Bone marrow (tissue), 2 donors: Measurements from ENCODE around the gene FRS2.
"Not testable (repeated sequence)": the region's sequence is repeated elsewhere in the genome, so short reads cannot be mapped to it uniquely, and the experiment has no call there.

Experiments used
- DNase-seq, 2 donors: peaks; one replicate each; lab custom pipeline; 2025; lab: John Stamatoyannopoulos, UW

Gene FRS2

DNA sequence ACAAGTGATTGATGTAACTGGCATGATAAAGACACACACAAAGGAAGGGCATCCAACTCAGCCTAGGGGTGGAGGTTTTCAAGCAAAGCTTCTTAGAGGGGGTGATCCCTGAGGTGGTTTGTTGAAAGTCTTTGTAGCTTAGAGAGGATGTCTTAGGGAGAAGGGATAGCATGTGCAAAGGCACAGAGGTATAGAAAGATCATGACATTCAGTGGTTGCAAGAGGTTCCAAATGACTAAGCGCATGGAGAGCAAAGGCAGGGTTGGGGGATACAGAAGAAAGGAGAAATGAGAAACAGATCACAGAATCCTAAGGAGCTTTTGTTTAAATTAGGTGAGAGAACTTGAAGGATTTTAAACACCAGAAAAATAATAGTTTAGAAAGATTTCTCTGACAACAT is 109.9 kb downstream of the FRS2 start:
- no peak for DNase-seq

DNA sequence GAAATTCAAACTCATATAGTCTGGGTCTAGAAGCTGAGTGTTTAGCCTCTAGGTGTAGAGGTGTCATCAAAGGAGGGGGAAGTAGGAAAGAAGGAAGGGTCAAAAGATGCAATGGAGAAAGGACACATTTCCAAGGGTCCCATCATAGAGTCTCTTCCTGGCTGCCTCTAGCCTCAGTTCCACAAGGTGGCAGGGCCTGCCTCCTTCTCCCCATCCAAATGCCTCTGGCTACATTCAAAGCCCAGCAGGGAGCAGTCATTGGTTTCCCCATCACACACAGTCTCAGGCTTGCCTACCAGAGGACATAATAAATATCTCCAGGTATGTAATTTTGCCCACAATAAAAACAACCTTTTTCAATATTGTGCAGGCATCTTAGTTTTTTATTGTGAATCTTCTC is 113.0 kb downstream of the FRS2 start:
- DNase-seq: no peak

DNA sequence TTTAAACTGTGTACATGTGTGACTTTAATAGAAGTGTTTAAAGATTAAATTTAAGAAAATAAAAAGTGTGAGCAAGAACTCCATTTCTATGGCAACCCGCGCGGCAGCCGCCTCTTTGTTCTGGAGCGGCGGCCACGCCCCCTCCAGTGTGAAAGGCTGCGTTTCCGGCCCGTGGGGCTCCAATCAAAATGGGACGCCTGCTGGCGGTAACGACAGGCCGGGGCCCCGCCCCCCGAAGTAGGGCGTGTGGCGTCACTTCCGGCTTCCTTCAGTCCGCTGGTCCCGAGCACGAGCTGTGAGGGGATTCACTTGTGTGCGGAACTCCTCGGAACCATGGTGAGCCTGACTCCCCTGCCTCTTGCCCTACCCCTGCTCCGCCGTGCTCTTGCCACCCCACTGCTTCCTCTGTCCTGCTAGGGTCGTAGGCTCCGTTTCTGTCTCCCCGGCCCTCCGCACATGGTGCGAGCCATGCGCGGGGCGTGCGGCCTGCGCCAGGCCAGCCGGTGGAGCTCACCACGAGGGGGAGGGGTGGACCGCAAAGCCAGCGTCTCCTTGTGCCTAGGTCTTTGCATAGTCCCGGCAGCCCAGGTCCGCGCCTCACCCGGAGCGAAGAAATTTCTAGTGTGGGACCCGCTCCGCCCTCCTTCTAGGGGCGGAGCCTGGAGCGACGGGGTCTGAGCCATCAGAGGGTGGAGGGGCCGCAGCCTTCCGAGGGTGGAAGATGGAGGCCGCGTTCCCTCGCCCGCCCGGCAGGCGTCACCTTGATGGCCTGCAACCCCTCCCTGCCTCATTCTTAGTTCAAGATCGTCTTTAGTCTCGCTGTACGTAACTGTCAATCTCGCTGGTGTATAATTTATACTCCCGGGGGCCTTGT is 115.2 kb downstream of the FRS2 start, which contains the start of gene CCT2:
TSS of gene CCT2 (plus strand) at position 271 of the 874 bp plus-strand sequence. CDS start at position 334, 63 bp downstream.
- DNase-seq: peak; percentile 77 to 82

DNA sequence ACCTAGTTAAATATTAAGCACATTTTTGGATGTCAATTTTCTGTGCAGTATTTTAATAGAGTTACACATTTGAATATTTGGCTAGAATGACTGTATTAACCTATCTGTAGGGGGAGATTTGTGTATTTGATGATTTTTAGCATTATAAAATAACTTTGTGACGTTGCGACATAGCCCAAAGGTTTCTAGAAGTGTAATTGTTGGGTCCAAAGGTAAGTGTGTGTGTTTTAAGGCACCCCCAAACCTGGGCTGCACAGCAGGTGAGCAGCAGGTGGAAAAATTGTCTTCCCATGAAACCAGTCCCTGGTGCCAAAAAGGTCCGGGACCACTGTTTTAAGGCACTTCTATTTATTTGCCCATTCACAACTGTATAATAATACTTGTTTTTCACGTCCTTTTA is 118.3 kb downstream of the FRS2 start:
- DNase-seq: no peak

DNA sequence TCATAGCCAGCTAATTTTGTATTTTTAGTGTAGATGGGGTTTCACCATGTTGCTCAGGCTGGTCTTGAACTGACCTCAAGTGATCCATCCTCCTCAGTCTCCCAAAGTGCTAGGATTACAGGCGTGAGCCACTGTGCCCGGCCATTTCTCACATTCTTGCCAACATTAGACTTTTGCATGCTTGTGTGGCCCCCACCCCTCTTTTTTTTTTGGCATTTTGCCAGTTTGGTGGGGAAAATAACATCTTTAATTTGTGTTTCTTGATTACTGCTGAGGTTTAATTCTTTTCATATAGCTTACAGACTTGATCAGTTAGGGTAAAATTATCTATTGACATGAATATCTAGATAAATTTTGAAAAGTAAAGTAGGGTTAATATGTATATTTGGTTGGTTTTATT is 118.9 kb downstream of the FRS2 start:
- no peak for DNase-seq

DNA sequence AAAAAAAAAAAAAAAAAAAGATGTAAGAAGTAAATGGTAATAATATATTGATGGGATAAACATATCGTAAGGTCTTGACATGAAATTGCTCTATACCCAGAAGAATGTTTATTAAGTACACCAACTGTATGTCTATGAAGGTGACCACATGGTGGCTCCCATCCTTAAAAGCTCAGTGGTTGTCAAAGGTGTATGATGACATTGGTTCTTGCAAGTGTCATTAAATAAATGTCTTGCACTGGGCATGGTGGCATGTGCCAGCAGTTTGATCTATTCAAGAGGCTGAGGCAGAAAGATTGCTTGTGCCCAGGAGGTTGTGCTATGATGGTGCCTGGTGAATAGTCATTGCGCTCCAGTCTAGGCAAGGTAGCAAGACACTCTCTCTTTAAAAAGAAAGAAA is 125.5 kb downstream of the FRS2 start:
- no peak for DNase-seq

DNA sequence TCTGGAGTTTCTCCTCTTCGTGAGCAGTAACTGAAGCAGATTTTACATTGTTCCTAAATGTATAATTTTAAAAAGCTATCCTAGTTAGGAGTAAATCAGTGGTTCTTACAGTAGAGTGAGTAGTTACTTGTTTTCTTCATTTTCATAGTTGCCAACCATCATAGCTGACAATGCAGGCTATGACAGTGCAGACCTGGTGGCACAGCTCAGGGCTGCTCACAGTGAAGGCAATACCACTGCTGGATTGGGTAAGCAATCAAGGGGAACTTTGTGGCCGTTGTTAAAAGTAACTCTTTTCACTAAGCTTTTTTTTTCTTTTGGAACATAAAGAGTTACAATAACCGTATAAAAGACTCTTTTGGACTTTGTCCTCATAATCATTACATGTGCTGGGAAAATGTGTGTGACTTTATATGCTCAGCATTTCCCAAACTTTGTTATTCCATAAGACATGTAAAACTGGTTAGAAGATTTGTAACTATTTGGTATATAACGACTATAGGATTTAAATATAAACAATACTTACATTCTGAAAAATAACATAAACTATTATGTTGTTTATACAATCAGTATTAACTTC is 128.1 kb downstream of the FRS2 start:
- DNase-seq: no peak

DNA sequence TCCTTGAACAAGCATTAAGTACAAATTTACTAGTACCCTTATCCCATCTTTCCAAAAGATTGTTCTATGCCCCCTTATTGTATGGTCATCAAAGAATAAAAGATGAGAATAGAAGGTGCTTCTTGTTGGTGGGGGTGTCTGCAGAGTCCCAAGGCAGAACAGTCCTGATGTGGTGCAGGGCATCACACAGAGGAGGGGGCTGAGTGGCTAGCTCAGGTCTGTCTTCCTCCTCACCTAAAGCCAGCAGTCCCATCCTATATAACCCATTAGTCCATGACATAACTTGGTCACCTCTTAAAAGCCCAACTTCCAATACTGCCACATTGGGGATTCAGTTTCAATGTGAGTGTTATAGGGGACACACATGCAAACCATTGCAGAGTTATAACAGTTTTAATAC is 130.6 kb downstream of the FRS2 start:
- no peak for DNase-seq

DNA sequence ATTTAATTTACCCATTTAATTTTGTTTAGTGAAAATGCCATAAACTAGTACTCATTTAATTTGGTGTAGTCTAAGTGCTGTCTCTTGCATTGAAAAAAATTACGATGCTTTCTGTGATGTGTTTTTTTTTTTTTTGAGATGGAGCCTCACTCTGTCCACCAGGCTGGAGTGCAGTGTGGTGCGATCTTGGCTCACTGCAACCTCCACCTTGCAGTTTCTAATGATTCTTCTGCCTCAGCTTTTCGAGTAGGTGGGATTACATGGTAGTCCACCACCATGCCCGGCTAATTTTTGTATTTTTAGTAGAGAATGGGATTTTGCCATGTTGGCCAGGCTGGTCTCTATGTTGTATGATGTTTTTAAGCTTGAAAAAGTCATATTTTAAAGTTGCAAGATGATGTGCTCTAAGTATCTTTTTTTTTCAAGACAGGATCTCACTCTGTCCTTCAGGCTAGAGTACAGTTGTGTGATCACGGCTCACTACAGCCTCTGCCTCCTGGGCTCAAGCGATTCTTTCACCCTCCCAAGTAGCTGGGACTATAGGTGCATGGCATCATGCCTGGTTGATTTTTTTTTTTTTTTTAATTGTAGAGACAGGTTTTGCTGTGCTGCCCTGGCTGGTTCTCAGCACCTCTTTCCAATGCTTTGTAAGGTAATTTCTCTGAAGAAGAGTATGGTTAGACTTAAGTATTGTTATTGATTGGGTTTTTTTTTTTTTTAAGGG is 131.9 kb downstream of the FRS2 start:
- no peak for DNase-seq

DNA sequence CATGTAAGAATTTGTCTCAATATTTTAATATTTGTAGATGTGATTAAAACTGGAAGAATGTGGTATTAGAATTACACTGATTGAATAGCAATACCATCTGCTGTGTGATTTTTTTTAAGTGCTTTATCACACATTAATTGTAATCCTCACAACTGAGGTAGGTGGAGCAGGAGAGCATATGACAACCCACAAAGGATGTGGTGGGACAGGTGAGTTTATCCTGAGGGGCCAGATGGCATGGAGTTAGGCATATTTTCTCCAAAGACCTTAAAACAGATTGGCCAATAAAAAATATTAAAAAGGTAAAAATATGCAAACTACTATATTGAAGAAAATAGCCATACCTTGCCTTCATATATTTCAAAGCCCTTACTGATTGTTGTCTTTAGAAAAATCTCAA is 132.8 kb downstream of the FRS2 start:
- DNase-seq: no peak

DNA sequence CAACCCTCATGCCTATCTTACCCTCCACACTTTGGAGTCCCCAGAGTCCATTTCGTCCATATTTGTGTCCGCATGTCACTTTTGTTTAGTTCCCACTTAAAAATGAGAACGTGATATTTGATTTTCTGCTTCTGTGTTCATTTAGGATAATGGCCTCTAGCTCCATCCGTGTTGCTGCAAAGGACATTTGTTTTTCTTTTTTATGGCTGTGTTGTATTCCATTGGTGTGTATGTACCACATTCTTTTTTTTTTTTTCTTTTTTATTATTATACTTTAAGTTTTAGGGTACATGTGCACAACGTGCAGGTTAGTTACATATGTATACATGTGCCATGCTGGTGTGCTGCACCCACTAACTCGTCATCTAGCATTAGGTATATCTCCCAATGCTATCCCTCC is 133.4 kb downstream of the FRS2 start:
- not testable (repeated sequence) for DNase-seq

DNA sequence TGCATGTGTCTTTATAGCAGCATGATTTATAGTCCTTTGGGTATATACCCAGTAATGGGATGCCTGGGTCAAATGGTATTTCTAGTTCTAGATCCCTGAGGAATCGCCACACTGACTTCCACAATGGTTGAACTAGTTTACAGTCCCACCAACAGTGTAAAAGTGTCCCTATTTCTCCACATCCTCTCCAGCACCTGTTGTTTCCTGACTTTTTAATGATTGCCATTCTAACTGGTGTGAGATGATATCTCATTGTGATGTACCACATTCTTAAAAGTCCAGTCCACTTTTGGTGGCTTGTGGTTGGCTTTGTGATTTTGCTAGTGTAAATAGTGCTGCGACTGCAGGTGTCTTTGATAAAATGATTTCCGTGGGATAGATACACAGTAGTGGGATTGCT is 134.1 kb downstream of the FRS2 start:
- not testable (repeated sequence) for DNase-seq

DNA sequence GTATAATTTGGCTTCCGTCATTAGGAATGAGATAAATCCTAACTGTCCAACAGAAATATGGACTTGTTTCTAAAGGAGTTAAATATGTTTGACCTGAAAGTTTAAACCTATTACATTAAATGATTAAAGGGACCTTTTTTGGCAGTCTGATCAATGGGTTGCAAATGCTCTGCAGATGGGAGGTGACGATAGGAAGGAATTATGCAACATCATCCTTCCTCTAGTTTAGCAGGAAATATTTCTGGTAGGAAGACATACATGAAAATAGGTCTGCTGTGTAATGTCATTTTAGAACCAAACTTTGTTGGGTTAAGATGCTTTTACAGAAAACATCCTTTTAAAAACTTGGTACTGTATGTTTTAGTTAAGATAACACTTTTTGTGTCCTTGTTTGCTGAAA is 137.9 kb downstream of the FRS2 start:
- DNase-seq: no peak

DNA sequence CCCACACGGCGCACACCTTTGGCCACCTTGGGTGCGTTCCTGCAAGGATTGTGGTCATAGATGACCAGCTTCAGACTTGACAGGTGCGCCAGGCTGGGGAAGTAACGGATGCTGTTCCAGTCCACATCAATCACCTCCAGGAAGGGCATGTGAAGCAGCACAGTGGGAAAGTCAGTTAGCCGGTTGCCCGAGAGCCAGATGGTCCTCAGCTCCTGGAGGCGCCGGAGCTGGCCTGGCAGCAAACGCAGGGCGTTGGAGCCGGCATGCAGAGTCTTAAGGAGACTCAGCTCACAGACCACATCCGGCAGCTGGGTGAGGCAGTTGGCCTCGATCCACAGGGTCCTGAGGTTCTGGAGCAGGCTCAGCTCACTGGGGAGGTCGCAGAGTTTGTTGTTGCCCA is 139.9 kb downstream of the FRS2 start:
- no peak for DNase-seq

DNA sequence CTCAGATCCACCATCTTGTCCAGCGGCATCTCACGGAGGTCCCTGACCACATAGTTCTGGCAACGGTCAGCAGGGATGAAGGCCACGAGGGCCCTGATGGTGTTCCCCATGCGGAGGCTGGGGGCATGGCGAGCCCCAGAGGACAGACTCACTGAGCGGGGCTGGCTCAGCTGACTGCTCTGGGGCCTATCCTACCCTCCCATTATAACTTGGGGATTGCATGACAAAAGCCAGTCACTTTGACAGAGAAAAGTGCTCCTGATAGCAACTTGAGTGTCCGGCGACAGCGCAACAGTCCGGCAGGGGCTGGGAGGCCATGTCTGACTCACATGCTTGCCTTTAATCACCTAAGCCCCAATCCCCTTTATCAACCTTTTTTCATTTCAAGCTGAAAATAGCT is 140.5 kb downstream of the FRS2 start, which contains the start of gene LRRC10:
TSS of gene LRRC10 (minus strand) at position 179 of the 400 bp plus-strand sequence. CDS start at position 110, 69 bp downstream.
- no peak for DNase-seq

DNA sequence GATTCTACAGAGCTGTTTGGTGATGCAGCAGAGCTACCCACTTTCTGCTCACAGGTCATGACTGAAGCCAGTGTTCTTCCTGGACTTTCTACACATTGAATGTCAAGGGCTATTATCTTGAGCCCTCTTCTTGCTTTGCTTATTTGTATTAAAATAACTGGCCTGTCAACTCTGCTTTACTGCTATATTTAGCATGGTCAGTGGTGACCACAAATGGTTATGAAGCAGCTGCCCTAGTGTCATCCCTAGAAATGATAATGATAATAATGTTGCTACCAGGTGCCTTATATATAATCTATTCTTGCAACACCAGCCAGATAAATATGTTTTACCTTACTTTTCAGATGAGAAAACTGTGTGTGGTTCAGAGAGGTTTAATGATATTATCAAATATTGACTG is 143.2 kb downstream of the FRS2 start:
- no peak for DNase-seq

DNA sequence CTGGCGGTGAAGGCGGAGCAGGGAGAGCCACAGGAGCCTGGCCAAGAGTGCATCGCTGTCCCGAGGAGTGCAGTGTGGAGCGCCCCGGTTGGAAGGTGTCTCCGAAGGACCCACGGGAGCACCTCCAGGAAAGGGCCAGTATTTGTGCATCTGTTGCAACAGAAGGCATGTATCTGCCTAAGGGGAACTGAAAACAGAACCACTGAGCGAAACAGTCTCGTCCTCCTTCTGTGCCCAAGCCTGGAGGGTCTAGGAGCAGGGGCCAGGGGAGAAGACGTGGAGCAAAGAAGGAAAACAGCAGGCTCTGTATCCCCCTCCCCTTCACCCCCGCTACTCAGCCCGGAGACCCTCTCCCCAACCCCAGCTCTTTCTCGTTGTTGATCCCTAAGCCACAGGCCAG is 145.8 kb downstream of the FRS2 start:
- DNase-seq: no peak

DNA sequence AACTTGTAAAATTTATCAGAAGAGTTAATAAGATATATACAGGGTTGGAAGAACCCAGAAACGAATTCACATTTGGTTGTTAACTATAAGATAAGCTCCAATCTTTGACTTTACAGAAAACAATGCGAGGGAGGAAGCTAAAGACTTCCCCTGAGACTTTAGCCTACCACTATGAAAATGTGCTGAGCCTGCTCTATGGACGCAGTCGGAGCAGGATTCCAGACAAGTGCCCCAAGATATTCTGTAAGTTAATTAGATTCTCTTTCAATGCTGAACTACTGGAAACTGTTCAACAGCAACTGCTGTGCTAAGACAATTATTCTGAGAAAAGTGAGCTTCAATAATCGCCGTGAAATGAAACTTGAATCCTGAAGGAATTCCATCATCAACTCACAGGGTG is 148.9 kb downstream of the FRS2 start:
- DNase-seq: no peak

DNA sequence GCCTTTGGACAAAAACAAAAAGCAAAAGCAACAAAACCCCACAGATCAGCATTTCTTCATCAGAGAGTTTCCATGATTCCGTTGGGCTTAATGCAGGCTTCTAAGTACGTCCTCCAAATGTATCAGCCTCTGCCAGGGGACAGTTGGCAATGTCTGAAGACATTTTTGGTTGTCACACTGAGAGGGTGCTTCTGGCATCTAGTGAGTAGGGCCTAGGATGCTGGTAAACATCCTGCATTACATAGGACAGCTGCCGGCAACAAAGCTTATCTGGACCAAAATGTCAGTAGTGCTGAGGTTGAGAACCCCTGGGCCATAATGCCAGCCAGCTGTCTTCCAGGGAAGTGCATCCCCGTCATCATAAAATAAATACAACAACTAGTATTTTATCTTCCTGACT is 149.9 kb downstream of the FRS2 start:
- no peak for DNase-seq

DNA sequence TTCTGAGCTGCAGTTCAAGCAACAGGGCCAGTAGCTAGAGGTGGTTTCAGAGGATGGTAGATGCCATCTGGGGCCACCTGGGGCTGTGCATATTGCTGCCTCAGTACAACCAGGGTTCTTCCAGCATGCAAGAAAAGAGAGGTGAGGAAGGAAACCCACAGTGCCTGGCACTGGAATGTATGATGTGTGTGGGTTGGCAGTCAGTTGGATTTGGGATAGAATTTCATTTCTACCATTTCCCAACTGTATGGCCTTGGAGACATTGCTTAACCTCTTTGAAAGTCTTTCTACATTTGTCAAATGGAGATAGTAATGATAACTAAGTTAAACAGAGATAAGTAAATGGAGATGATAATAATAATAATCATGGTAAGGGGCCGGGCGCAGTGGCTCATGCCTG is 150.7 kb downstream of the FRS2 start:
- DNase-seq: no peak

DNA sequence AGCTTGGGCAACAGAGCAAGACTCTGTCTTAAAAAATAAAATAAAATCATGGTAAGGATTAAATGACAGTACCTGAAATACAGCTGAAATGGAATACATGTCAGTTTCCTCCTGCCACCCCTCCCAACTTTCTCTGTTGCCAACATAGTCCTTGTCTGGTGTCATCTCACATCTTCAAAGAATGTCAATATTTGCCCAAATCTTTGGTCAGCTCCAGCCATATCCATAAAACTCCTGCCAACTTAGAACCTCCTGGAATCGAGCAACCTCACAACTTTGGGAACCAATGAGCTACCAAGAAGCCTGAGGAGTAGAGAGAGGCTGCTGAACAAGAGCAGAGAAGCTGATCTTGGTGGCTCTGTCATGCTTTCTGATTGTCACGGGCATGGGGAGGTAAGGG is 151.4 kb downstream of the FRS2 start:
- DNase-seq: no peak

DNA sequence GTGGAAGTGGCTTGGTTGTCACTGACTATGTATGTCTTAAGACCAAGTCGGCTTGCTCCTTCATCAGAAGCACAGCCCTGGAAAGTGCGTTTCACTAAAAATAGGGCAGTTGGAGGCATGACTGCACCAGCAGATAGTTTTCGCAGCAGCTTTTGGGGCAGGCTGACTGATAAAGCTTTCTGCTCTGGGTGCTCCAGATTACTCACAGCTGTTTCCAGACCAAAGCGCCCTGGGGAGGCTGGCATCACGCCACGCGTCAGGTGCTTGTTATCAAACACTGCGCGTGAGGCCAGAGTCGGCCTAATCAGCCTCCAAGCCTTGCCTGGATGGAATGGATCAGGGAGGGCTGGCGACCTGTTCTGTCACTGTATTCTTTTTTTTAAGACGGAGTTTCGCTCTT is 153.8 kb downstream of the FRS2 start:
- DNase-seq: no peak

DNA sequence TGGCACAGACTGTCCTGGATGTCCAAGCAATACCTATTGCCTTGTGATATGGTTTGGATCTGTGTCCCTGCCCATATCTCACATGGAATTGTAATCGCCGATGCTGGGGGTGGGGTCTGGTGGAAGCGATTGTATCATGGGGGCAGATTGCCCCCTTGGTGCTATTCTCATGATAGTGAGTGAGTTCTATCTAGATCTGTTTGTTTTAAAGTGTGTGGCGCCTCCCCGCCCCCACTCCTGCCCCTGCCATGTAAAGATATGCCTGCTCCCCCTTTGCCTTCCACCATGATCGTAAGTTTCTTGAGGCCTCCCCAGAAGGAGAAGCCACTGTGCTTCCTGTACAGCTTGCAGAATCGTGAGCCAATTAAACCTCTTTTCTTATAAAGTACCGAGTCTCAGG is 157.3 kb downstream of the FRS2 start:
- DNase-seq: no peak
